HTR-8/SVneo (cell line): ENCODE results near the gene CDX1.
A peak's percentile ranks its signal among the peaks of the same experiment; 100 is the strongest.

Experiments used
- DNase-seq: peaks from one replicate; pipeline ENCODE4 v3.0.0; 2011; ENCODE audit warnings: low spot score, mixed read lengths; ENCODE audit not compliant: insufficient read length
- FAIRE-seq: peaks from 2 replicates; lab custom pipeline; 2011; peaks lifted over from hg19 to GRCh38; lab: Jason Lieb, UNC

CDX1 gene

DNA sequence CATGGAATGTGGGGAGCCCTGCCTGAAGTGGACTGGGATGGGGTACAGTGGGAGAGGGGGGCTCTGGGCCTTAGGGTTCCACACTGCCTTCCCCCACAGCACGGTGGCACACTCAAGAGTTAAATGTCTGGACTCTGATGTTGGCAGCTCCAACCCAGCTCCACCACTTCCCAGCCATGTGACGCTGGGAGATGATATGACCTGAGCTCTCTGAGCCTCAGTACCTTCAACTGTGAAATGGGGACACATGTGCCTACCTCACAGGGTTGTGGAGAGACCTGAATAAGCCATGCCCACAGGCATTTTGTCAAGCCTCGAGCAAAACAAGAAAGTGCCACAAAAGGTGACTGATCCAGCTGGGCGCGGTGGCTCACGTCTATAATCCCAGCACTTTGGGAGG is 7.5 kb upstream of the CDX1 start:
- DNase-seq: no peak
- no peak for FAIRE-seq

DNA sequence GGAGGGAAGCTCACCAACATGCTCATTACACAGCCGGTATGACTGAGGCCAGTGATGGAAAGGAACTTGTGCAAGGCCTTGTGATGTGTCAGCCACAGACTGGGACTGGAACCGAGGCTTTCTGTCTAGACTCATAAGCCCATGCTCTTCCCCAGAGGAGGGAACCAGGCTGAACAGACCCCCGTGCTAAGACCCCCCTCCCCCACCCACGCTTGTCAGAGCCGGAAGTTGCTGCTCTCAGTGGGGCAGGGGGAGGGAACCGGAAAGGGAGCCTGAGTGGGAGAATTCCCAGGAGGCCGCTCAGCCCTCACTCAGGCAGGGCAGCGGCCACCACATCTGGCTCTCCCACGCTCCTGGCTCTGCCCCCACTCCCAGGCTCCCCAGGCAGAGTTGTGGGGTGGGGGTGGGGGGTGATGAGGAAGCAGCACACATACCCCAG is 6.8 kb upstream of the CDX1 start:
- DNase-seq: no peak
- no peak for FAIRE-seq

DNA sequence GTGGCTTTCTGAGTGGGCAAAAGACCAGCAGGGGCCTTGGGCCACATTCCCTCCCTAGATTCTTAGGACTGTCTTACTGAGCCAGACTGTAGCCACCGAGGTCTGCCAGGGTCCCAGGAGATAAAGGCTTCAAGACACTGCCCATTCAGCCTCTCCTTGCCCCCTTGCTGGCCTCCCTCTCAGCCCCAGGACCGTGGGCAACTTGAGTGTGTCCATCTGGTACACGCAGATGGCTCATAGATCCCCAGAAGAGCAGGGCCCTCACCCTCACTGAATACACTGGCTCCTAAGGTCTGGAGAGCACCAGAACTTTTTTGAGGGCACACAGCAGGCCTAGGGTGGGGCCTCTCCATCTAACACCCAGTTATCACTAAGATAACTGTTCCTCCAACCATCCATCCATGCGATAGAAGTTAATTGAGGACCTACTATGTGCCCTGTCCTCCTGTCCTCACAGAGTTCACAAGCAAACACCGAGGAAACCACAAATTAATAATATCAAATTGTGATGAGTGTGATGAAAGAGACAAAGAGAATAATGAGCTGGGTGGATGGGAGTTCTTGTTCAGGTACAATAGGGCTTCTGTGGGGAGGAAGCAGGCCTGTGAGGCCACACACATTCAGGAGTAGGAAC is 6.0 kb upstream of the CDX1 start:
- no peak for DNase-seq
- no peak for FAIRE-seq

DNA sequence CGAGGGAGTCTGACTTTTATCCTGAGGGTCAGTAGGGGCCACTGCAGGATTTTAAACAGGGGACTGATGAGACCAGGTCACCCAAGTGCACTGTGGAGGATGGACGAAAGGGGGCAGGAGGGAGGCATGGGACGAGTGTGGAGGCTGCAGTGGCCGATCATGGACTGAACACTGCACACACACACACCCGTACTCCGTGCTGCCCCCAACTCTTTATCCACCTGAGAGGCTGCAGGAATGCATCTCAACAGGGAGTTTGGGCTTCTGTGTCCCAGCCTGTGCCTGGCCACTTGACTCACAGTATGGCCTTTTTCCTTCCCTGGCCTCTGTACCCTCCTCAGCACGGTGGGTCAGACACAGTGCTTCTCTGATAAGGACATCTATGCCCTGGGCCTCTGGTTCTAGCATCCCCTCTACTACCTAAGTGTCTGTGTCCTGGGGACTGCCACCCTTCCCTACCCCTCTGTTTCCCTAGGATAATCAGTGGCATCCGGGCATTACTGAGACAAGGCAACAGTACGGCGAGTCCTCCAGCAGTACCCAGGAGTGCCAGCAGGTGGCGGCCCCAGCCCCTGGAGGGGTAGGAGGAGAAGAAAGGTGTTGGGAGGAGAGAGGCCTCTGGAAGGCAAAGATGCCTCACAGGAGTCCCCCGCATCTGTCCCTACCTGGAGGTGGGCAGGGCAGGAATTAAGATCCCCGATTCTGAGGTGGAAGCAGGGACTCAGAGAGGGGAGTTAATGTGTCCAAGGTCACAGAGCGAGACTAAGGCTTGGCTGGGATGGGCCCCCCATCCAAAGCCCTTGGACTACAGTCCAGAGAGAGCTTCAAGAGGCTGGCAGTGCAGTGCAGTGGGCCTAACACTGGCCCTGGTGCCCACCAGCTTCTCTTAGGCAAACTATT is 5.1 kb upstream of the CDX1 start:
- DNase-seq (peak; percentile 85), FAIRE-seq (peak; percentile 69)

DNA sequence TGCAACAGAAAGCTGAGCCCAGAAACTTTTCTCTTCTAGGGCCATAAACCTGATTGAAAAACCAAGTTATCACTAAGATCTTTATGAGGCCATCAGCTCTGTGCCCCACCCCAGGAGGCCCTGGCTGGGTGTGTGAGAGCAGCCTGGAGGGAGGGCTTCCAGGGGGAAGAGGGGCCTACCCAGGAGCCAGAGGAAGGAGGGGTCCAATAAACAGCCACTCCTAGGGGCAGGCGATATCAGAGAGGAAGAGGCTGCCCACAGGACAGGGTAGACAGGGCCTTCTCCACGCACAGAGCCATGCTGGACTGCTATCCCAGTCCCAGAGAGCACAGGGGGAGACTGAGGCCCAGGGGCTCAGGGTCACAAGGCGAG is 4.5 kb upstream of the CDX1 start:
- DNase-seq (no peak), FAIRE-seq (no peak)

DNA sequence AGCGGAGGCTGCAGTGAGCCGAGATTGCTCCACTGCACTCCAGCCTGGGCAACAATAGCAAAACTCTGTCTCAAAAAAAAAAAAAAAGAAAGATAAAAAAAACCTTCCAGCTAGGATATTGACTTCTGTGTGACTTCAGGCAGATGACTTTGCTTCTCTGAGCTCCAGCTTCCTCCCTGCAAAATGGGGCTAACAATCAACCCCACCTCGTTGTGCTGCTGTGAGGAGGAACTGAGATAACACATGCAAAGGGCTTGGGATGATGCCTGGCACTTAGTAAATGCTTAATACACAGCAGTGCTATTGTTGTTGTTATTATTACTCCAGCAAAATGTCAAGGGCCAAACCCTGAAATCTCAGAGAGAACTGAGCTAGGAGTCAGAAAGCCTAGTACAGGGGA is 3.5 kb upstream of the CDX1 start:
- FAIRE-seq: no peak
- no peak for DNase-seq

DNA sequence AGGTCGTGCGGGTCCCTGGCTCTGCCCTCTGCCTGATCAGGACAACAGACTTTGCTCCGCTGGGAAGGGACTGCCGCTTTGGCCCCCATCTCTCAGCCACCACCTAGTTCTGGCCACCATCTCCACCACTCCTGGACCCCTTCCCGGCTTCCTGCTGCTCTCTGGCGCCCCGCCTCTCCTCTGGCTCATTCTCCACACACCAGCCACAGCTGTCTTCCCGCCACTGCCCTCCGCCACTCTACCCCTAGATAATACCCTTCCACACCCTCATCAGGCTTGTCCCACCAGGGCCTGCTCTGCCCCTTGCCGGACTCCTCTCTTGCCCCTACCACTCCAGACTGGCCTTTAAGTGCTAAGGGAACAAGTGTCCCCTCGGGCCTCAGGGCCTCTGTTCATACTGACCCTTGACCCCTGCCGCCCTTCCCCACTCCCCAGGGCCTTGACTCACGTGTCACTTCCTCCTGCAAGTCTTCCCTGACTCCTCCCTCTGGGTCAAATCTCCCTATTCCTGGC is 3.0 kb upstream of the CDX1 start:
- FAIRE-seq (no peak), DNase-seq (no peak)

DNA sequence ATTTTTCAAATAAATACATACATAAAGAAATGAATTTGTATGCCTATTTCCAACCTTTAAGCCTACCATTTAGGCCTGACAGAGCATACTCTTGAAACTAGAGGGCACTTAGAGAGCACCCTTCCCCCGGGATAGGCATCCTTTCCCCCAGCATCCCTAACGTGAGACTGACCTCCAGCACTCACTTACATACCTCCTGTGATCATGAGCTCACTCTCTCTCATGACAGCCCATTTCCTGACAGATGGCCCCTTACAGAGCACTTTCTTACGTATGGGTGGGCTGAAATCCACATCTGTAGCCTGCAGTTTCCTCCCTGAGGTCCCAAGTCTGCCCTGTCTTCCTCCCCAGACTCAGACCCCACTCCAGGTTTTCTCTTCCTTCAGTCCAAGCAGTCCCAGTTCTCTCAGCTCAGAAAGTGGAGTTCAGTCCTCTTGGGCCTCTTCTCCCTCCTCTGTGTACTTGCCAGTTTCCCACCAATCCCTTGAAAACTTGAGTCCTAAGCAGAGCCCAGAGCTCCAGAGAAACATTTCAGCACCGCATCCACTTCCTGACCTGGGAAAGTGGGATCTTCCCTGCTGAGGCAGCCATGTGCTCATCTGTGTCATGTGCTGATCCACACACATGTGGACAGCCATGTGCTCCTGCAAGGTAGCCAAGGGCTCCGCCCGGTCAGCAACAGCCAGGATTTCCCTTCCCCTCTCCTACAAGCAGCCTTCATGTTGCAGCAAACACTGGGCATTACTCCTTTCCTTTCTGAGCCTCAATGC is 2.2 kb upstream of the CDX1 start:
- no peak for FAIRE-seq
- no peak for DNase-seq

DNA sequence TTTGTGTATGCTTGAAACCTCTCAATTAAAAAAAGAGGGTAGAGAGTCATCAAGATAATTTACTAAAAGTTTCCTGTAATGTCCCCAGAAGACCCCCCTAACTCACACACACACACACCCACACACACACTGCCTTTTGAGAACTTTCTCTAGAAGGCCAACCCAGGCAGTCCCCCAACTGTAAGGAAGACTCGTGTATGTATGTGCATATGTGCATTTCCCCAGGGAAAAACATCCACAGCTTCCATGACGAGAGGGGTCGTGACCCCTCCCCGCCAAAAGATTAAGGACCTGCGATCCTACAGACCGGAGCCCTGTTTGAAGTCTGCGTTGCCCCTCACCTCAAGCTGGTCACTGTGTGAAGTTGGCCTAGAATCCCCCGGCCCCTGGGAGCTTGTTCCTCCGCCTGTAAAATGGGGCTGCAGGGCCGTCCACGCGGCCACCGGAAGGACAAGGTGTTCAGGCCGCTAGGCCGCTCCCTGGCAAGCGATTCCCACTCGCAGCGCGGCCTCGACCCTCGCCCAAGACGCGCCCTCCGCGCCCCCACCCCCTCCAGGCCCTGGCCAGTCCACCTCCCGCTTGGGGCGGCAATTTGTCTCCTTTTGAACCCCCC is 435 bp upstream of the CDX1 start:
- FAIRE-seq: no peak
- DNase-seq: no peak

DNA sequence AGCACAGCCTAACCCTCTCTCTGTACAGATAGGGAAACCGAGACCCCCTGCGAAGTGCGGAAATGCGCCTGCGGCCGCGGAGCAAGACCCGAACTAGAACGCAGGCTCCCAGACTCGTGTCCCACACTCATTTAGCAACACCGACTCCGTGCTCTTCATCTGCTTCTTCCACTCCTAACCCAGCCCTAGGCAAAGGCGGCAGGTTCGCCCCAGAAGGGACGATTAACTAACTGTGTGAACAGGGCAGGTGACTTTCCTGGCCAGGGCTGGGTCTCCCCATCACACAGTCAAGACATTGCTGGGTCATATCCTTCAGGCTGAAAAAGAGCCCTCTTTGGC is 903 bp downstream of the CDX1 start:
- DNase-seq (no peak), FAIRE-seq (no peak)

DNA sequence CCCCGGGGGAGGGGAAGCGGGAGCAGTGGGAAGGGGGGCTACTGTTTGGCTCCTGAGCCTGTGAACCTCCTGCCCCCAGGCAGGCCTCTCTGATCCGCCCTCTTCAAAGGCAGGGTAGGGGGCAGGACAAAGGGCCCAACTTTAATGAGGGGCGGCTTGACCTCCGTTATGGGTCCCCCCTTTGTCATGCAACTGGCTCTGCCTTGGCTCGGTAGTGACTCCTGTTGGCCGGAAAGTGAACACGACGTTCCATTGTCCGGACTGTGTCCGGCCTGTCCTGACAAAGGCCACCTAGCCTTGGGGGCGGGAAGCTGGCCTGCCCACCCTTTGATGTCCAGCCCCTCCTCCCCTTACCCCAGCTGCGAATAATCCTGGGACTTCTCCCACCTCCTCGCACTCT is 1.3 kb downstream of the CDX1 start:
- FAIRE-seq: no peak
- no peak for DNase-seq

DNA sequence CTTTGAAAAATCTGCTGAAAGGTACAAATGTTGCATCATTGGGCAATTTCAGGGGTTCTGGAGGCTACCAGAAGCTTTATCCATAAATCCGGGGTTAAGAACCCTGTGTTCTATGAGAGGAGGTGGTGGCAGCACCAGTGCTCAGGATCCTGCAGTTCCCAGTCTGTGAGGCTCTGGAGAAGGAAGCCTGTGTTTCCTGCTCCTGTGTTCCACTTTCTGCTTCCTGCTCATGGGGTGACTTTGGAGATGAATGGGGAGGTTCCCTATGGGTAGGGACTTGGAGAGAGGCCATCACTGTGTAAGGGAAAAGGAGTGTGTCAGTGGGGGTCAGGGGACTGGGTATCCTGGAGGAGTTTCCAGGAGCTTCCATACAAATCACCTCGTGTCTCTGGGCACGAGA is 2.3 kb downstream of the CDX1 start:
- DNase-seq (no peak), FAIRE-seq (no peak)

DNA sequence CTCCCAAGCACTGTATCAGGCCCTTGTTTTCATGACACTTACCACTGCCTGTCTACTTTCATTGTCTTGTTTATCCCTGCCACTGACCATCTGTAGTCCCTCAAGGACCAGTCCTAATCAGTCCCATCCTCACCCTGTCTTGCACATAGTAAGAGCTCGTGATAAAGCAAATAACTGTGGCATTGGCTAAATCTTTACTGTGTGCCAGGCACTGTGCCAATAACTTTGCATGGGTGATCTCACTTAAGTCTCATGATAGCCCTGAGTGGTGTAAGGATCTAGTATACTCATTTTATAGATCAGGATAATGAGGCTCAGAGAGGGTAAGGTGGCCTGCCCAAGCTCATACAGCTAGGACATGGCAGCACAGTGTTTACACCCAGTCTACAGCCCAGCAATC is 5.6 kb downstream of the CDX1 start:
- FAIRE-seq (no peak), DNase-seq (no peak)

DNA sequence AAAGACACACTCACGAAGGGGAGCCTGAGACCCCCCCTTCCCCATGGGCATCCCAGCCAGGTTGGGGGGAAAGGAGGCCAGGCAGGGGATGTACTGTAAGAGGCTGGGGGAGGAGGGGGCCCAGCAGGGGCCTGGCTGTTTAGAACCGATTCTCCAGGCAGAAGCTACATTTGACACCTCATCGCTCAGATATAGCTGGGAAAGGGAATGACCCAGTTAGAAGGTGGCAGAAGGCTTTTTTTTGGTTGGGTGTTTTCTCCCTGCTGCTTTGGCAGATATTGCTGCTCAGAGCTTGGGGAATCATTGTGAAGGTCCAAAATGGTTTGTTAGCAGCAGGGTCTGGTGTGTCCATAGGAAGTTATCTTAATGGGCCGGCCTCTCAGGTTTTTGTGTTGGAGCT is 6.0 kb downstream of the CDX1 start:
- FAIRE-seq (no peak), DNase-seq (no peak)

DNA sequence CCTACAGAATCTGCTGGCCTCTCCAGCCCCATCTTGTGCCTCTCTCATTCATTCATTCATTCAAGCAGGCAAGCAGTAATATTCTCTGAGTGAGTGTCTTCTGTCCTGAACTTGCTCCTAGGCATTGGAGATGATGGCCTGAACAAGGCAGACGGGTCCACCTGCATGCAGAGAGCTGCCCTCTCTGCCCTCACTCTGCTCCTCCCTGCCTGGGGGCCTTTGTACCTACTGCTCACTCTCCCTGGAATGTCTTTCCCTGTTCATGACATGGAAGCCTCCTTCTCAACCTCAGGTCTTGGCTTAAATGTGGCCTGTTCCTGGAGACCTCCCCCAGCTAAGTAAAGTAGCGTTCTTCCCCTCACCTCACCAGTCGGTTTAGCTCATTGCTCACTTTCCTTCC is 6.6 kb downstream of the CDX1 start:
- FAIRE-seq: no peak

DNA sequence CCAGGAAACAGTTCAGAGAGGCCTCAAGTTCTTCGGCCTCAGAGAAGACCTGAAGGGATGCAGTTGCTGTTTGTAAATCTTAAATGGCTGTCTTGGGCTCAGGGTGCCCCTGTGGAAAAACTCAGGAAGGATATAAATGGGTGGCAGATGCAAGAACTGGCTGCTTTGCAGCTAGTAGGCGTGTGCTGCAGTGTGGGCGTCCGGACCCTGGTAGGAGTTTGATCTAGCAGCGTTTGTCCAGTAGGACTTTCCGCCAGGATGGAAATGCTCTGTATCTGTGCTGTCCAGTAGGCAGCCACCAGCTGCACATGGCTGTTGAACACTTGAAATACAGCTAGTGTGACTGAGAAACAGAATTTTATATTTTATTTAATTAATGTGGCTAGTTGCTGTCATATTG is 7.7 kb downstream of the CDX1 start:
- DNase-seq (no peak), FAIRE-seq (no peak)

More for the DNA sequence above, 6.6 kb downstream of the CDX1 start:
- no peak for DNase-seq

DNA sequence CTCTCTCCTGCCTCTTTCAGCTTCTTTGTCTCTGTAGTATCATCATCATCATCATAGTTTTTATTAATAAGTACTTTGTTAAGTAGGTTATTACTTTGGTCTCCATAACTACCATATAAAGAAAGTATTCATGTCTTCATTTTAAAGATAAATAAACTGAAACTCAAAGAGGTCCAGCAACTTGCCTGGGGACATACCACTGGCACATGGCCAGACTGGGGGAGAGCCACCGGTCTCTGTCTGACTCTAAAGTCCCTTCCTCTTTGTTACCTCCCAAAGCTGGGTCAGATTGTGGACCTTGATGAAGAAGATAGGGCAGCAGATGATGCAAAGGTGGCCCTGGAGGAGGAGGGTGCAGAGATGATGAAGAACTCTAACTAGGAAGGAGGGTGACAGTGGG is 8.5 kb downstream of the CDX1 start:
- DNase-seq (no peak), FAIRE-seq (no peak)

DNA sequence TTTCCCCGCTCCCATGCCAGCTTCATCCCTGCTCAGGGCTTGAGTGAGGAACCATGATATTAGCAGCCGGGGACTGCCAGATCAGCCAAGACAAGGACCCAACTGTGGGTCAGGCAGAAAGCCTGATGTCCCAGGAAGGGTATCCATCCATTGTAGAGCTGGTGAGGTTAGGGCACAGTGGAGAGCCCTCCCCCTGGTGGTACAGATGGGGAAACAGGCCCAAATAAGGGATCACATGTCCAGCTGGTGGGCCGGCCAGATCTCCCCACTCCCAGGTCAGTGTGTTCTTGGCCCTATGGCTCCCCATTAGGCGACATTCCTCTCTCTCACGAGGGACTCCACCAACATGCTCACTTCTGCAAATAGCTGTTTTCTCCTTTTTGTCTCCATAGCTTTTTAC is 9.0 kb downstream of the CDX1 start:
- DNase-seq (peak; percentile 63), FAIRE-seq (peak; percentile 31)

DNA sequence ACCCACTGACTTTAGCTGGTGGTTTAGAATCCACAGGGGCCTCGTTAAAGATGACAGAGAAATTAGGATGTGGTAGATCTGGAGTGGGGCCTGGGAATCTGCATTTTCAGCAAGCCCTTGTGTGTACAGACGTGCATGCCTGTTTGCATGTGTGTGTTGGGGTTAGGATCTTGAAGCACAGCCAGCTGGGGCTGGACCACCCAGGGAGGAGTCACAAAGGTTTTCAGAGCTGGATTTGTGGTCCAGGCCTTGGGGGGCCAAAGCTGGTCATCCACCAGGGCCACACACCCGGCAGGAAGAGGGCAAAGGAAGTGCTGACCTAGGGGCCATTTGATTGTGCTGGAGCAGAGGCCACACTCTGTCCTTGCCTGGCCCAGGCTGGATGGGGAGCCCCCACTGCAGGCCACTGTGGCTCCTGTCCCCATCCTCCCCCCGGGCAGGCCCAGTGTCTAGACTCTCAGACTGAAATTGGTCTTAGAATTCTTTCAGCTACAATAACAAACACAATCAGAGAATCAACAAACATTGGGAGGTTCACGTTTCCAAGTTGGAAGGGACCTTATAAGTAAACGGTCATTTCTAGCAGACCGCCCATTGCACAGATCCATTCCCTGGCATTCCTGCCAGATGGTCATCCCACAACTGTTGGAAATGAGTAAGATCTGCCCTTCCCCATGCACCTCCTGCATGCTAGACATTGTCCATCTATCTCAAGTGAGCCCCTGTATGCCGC is 10.3 kb downstream of the CDX1 start:
- DNase-seq: no peak
- no peak for FAIRE-seq

DNA sequence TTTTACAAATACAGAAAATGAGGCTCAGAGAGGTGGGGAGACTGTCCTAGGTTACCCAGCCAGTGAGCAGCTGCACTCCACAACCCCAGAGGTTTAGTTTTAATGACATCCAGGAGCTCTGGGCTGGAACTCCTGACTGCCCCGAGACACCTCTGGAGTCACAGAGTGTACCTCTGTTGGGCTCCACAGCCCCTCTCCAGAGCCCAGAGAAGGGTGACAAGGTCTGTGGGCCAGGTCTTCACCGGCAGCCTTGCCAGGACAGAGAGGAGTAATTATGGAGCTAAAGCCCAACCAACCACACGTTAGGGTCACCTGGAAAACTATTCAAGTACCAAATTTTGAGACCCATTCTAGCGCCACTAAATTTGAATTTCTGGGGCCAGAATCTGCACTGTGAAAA is 11.1 kb downstream of the CDX1 start:
- no peak for FAIRE-seq
- DNase-seq: no peak
